CD14-positive monocyte (primary cell): Measurements from ENCODE around the gene ADCY7. TPM values are rescaled to one million over a fixed set of nuclear protein-coding genes. Genes with fewer than 3 reads are reported as not detected.

ENCODE experiments used
- DNase-seq, 3 donors: peaks; one replicate each; pipeline ENCODE4 v3.0.0-alpha.2; 2011 to 2022
- H2AFZ ChIP-seq: 2 replicates; pipeline ENCODE4 v1.6.0; 2012; ENCODE audit warnings: mild to moderate bottlenecking, low read depth, low read length, inconsistent platforms; ENCODE audit not compliant: insufficient read depth, poor library complexity, severe bottlenecking
- H3K27ac ChIP-seq, 2 donors: 1 replicate in 1 of 2; 2 replicates in 1 of 2; pipeline ENCODE4 v1.5.1; 2012 to 2013; ENCODE audit warnings: low read length in 2 of 2, control low read depth in 1 of 2, inconsistent platforms in 1 of 2, low read depth in 1 of 2, mild to moderate bottlenecking in 1 of 2
- H3K27me3 ChIP-seq, 2 donors: one replicate each; pipeline versions ENCODE4 v1.6.0 to v1.6.1; 2011 to 2013; ENCODE audit warnings: low read length in 2 of 2; ENCODE audit not compliant: control insufficient read depth in 2 of 2, insufficient read depth in 2 of 2
- H3K36me3 ChIP-seq, 2 donors: replicated peaks in 1 of 2; 1 replicate in 1 of 2; 2 replicates in 1 of 2; pipeline versions ENCODE4 v1.5.1 to v1.6.1; 2012 to 2013; ENCODE audit warnings: low read length in 2 of 2, control low read depth in 1 of 2, inconsistent platforms in 1 of 2, mild to moderate bottlenecking in 1 of 2; ENCODE audit not compliant: insufficient read depth in 2 of 2, control insufficient read depth in 1 of 2
- H3K4me1 ChIP-seq, 2 donors: 1 replicate in 1 of 2; 2 replicates in 1 of 2; pipeline versions ENCODE4 v1.5.1 to v1.6.1; 2012 to 2013; ENCODE audit warnings: low read length in 2 of 2, control low read depth in 1 of 2, inconsistent platforms in 1 of 2, mild to moderate bottlenecking in 1 of 2, moderate library complexity in 1 of 2; ENCODE audit not compliant: insufficient read depth in 2 of 2, control insufficient read depth in 1 of 2
- H3K4me2 ChIP-seq: replicated peaks from 2 replicates; pipeline ENCODE3; 2012; ENCODE audit warnings: low read length, moderate library complexity, mild to moderate bottlenecking; ENCODE audit not compliant: poor library complexity, severe bottlenecking; ENCODE audit errors: extremely low read depth
- H3K4me3 ChIP-seq, 3 experiments: fragments of 200-600 bp in 1 of 3; sonication (generic) in 1 of 3; replicated peaks in 1 of 3; 1 replicate in 2 of 3; 2 replicates in 1 of 3; pipeline ENCODE4 v1.5.1; 2011 to 2013; ENCODE audit warnings: low read length in 3 of 3, mild to moderate bottlenecking in 3 of 3, control low read depth in 2 of 3, low read depth in 2 of 3, inconsistent platforms in 1 of 3, moderate library complexity in 1 of 3
- H3K79me2 ChIP-seq: 2 replicates; pipeline ENCODE4 v1.6.0; 2012; ENCODE audit warnings: mild to moderate bottlenecking, control low read depth, inconsistent platforms, low read length, moderate library complexity; ENCODE audit not compliant: insufficient read depth
- H3K9ac ChIP-seq: 2 replicates; pipeline ENCODE4 v1.6.0; 2017; ENCODE audit warnings: low read length, mild to moderate bottlenecking; ENCODE audit not compliant: insufficient read depth, poor library complexity, severe bottlenecking
- H3K9me3 ChIP-seq, 2 donors: replicated peaks in 1 of 2; 1 replicate in 1 of 2; 2 replicates in 1 of 2; pipeline versions ENCODE4 v1.5.1 to v1.6.1; 2012 to 2013; ENCODE audit warnings: low read length in 2 of 2, control low read depth in 1 of 2; ENCODE audit not compliant: control insufficient read depth in 1 of 2, insufficient read depth in 1 of 2
- H4K20me1 ChIP-seq: 2 replicates; pipeline ENCODE4 v1.6.0; 2012; ENCODE audit warnings: mild to moderate bottlenecking, low read length, control low read depth, moderate library complexity; ENCODE audit not compliant: insufficient read depth
- H3K27ac Mint-ChIP-seq, 7 donors: one replicate each; pipeline ENCODE4 v1.8.0; 2020; ENCODE audit warnings: mild to moderate bottlenecking in 7 of 7, mixed read lengths in 7 of 7, moderate library complexity in 6 of 7, inconsistent platforms in 2 of 7
- H3K27me3 Mint-ChIP-seq, 3 donors: one replicate each; pipeline ENCODE4 v1.8.0; 2021 to 2022; ENCODE audit warnings: low read depth in 3 of 3, mild to moderate bottlenecking in 3 of 3, mixed read lengths in 3 of 3, moderate library complexity in 3 of 3, inconsistent platforms in 1 of 3
- H3K36me3 Mint-ChIP-seq, 2 donors: one replicate each; pipeline ENCODE4 v1.8.0; 2020; ENCODE audit warnings: mixed read lengths in 2 of 2, inconsistent platforms in 1 of 2, mild to moderate bottlenecking in 1 of 2
- H3K4me1 Mint-ChIP-seq: one replicate; pipeline ENCODE4 v1.8.0; 2020; ENCODE audit warnings: mild to moderate bottlenecking, mixed read lengths
- H3K4me3 Mint-ChIP-seq, 2 donors: one replicate each; pipeline ENCODE4 v1.8.0; 2020; ENCODE audit warnings: mild to moderate bottlenecking in 2 of 2, mixed read lengths in 2 of 2, moderate library complexity in 1 of 2
- H3K9me3 Mint-ChIP-seq, 7 donors: one replicate each; pipeline ENCODE4 v1.8.0; 2020 to 2022; ENCODE audit warnings: mixed read lengths in 7 of 7, mild to moderate bottlenecking in 6 of 7, moderate library complexity in 6 of 7, inconsistent platforms in 2 of 7
- CTCF ChIP-seq: fragments of 200-600 bp; IDR thresholded peaks from one replicate; pipeline ENCODE4 v1.8.0; 2022; ENCODE audit warnings: antibody characterized with exemption, mild to moderate bottlenecking
- WGBS: methylation state at CpG from one replicate; pipeline ENCODE4 v1.1.5; 2013; ENCODE audit warnings: missing lambda C conversion rate; ENCODE audit not compliant: insufficient coverage; 5-methylcytosine and 5-hydroxymethylcytosine counted together
- intact Hi-C, 2 donors: fragments of 100-400 bp; cut with micrococcal nuclease; formaldehyde crosslinking; loops; one replicate each; pipeline versions ENCODE4 v1.15.0 to v1.15.1; 2023
- polyA plus RNA-seq, 3 donors: library from polyadenylated mRNA; depleted of rRNA in 1 of 3; unstranded in 2 of 3; stranded (reverse) in 1 of 3; fragments of 300-500 nt in 2 of 3; fragments of >200 nt in 1 of 3; fragmentation: Illumina TruSeq in 2 of 3; gene quantifications; 1 replicate in 2 of 3; 2 replicates in 1 of 3; pipeline ENCODE4 v1.2.3, GENCODE V29; 2012 to 2021

Gene ADCY7
- polyA plus RNA-seq, 3 donors: 53.1 to 230 (median 91.5) TPM

DNA sequence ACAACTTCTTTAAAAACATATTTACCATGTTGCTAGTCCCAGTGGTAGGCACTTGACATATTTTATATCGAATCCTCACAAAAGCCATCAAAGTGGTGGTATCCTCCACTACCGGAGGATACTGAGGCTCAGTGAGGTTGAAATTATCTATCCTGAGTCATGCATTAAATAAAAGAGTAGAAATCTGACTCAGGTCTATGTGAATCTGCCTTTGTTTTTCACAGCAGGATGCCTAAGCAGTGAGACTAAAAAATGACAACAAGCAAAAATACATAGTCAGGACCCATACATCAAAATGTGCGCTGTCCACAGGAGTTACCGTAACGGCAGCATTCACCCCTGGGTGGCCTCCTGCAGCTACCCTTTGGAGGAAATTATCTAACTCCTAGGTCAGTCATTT lies 84.8 kb downstream of the ADCY7 start:
- no peaks in the 10 kb centered on the region for H3K4me1 Mint-ChIP-seq
- no peak overlapping the region for H2AFZ ChIP-seq
- H3K36me3 Mint-ChIP-seq: peaks cover 67 to 76% of the 10 kb centered on the region in 2 donors
- intact Hi-C loops: loop anchor here in 1 of 2 donors (5.0 kb wide), 1 partner anchor 139 kb away; no protein-coding TSS in a partner anchor
- H3K27me3 Mint-ChIP-seq: no peaks in the 10 kb centered on the region
- H3K9me3 ChIP-seq: no peaks in the 10 kb centered on the region
- H4K20me1 ChIP-seq: peaks cover 15% of the 10 kb centered on the region
- no peaks in the 10 kb centered on the region for H3K4me1 ChIP-seq
- H3K27me3 ChIP-seq: no peaks in the 10 kb centered on the region
- H3K79me2 ChIP-seq: peaks cover 16% of the 10 kb centered on the region
- 100% methylated on average over 3 of the region's 5 CpGs for WGBS
- H3K27ac ChIP-seq: no peak overlapping the region
- H3K4me3 ChIP-seq: no peak overlapping the region
- no peak for DNase-seq
- H3K9me3 Mint-ChIP-seq: peaks cover 0 to 4% (median 3%) of the 10 kb centered on the region in 7 donors
- H3K36me3 ChIP-seq: peaks cover 58 to 66% of the 10 kb centered on the region in 2 donors
- H3K27ac Mint-ChIP-seq: no peak overlapping the region
- H3K9ac ChIP-seq: no peak overlapping the region
- TF ChIP-seq CTCF: no peak
- H3K4me2 ChIP-seq: no peak overlapping the region
- H3K4me3 Mint-ChIP-seq: no peak overlapping the region

GRCh38 chr16:50351952-50352351 lies 85.6 kb downstream of the ADCY7 start:
- no peaks in the 10 kb centered on the region for H3K4me1 ChIP-seq
- DNase-seq: no peak
- peaks cover 20% of the 10 kb centered on the region for H3K79me2 ChIP-seq
- no peak overlapping the region for H3K4me3 ChIP-seq
- H3K27me3 ChIP-seq: no peaks in the 10 kb centered on the region
- peaks cover 58 to 72% of the 10 kb centered on the region in 2 donors for H3K36me3 ChIP-seq
- no peak overlapping the region for H3K4me2 ChIP-seq
- no peak overlapping the region for H3K9ac ChIP-seq
- Mint-ChIP-seq H3K4me1 (no peaks in the 10 kb centered on the region), H3K27ac (no peak overlapping the region), H3K4me3 (no peak overlapping the region), H3K27me3 (no peaks in the 10 kb centered on the region), H3K9me3 (peaks cover 0 to 4% (median 3%) of the 10 kb centered on the region in 7 donors), H3K36me3 (peaks cover 63 to 72% of the 10 kb centered on the region in 2 donors)
- intact Hi-C loops: loop anchor here in 1 of 2 donors (5.0 kb wide), 1 partner anchor 140 kb away; no protein-coding TSS in a partner anchor
- H3K9me3 ChIP-seq: no peaks in the 10 kb centered on the region
- H4K20me1 ChIP-seq: peaks cover 24% of the 10 kb centered on the region
- no peak for TF ChIP-seq CTCF
- no CpG with 5 or more reads among the region's 2 CpGs for WGBS
- no peak overlapping the region for H2AFZ ChIP-seq
- no peak overlapping the region for H3K27ac ChIP-seq
